Measurements from ENCODE around the gene MACF1.
A peak's percentile ranks its signal among the peaks of the same experiment; 100 is the strongest.

The MACF1 gene

DNA sequence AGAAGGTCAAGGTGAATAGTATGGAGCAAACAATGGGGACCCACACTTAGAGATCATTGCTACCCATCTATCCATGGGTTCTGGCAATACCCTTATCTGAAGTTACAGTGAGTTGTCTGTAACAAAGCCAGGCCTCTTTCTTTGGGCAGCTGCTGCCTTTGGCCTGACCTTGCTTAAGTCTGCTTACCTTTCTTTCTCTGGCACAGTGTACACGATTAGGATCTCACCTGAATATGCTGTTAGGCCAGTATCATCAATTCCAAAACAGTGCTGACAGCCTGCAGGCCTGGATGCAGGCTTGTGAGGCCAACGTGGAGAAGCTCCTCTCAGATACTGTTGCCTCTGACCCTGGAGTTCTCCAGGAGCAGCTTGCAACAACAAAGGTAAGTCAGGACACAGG is 154.0 kb downstream of the MACF1 start:
- Histone ChIP-seq H3K4me1 (peaks cover 0 to 14% (median 4%) of the 10 kb centered on the region in 10 experiments; a peak in 7 of 20 replicates), H3K4me3 (no peak overlapping the region), H3K4me2 (no peak overlapping the region), H3K27ac (no peak overlapping the region), H4K20me1 (peaks cover 0 to 45% (median 9%) of the 10 kb centered on the region in 11 experiments; a peak in 9 of 22 replicates), H3K9ac (no peak overlapping the region), H3K27me3 (no peaks in the 10 kb centered on the region), H3K9me3 (replicated peaks in 1 of 11) (no peaks in the 10 kb centered on the region), H3K36me3 (peaks cover 92 to 100% (median 96%) of the 10 kb centered on the region in 11 experiments)
- TF ChIP-seq Cebpa-rat (IDR thresholded peaks at IDR 0.05), result no peak

DNA sequence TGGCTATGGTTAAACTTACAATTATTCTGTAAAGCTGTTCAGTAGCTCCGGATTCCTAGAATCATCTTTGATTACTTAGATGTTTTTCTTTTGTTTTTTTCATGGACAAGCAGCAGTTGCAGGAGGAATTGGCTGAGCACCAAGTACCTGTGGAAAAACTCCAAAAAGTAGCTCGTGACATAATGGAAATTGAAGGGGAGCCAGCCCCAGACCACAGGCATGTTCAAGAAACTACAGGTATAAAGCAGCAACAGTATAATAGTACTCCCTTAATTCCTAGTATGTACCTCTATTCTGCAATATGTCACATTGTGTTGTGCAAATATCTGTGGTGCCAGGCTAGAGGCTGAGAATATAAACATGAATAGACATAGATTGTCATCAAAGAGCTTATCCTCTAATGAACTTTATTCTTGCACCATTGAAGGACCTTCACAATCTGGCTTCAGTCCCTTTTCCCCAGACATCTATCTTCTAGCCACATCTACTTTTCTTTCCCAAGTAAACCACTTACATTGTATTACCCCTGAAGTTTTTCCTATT is 154.6 kb downstream of the MACF1 start:
- Histone ChIP-seq H3K4me1 (peaks cover 0 to 14% (median 4%) of the 10 kb centered on the region in 10 experiments; a peak in 7 of 20 replicates), H3K4me3 (no peak overlapping the region), H3K27me3 (no peaks in the 10 kb centered on the region), H3K27ac (no peak overlapping the region), H3K9ac (no peak overlapping the region), H3K4me2 (no peak overlapping the region), H4K20me1 (peaks cover 0 to 42% (median 12%) of the 10 kb centered on the region in 11 experiments; a peak in 9 of 22 replicates), H3K36me3 (peaks cover 92 to 100% (median 95%) of the 10 kb centered on the region in 11 experiments), H3K9me3 (replicated peaks in 1 of 11) (no peaks in the 10 kb centered on the region)
- no peak for TF ChIP-seq Cebpa-rat (IDR thresholded peaks at IDR 0.05)

DNA sequence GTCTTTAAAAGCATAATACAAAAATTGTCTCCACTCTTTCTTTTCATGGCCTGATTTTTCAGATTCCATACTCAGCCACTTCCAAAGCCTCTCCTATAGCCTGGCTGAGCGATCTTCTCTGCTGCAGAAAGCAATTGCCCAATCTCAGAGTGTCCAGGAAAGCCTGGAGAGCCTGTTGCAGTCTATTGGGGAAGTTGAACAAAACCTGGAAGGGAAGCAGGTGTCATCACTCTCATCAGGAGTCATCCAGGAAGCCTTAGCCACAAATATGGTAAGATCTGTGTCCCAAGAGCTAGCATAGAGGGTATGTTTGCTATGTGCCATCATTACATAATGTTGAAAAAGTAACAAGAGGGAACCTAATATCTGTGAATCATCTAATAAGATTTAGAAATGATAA is 156.2 kb downstream of the MACF1 start:
- TF ChIP-seq Cebpa-rat (IDR thresholded peaks at IDR 0.05), result peak in 4 of 11 experiments; percentile 42 to 67 (median 50); a peak in 3 of 22 replicates
- Histone ChIP-seq H3K27ac (peak overlapping the region in 7 of 11 experiments; percentile 25 to 68 (median 57); a peak in 10 of 22 replicates), H3K4me1 (peaks cover 0 to 14% (median 4%) of the 10 kb centered on the region in 10 experiments; a peak in 7 of 20 replicates), H3K27me3 (no peaks in the 10 kb centered on the region), H3K4me2 (no peak overlapping the region), H3K36me3 (peaks cover 86 to 100% (median 91%) of the 10 kb centered on the region in 11 experiments), H3K9ac (peak overlapping the region in 1 of 11 experiments; percentile 54; a peak in 2 of 22 replicates), H4K20me1 (peaks cover 0 to 27% (median 12%) of the 10 kb centered on the region in 11 experiments; a peak in 9 of 22 replicates), H3K9me3 (replicated peaks in 1 of 11) (no peaks in the 10 kb centered on the region), H3K4me3 (no peak overlapping the region)

DNA sequence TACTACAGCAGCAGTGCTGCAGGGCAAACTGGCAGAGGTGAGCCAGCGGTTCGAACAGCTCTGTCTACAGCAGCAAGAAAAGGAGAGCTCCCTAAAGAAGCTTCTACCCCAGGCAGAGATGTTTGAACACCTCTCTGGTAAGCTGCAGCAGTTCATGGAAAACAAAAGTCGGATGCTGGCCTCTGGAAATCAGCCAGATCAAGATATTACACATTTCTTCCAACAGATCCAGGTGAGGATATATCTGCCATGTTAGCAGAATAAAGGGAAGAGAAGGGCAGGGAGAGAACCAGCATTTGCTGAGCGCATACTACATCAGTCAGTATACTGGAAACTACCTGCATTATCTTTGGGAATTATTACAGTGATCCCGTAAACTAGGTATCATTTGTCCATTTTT is 157.0 kb downstream of the MACF1 start:
- H3K4me3 ChIP-seq, result no peak overlapping the region
- peak overlapping the region in 8 of 11 experiments; percentile 25 to 68 (median 53); a peak in 14 of 22 replicates for H3K27ac ChIP-seq
- H4K20me1 ChIP-seq, result peaks cover 0 to 27% (median 12%) of the 10 kb centered on the region in 11 experiments; a peak in 9 of 22 replicates
- no peaks in the 10 kb centered on the region for H3K27me3 ChIP-seq
- no peak overlapping the region for H3K4me2 ChIP-seq
- no peaks in the 10 kb centered on the region for H3K9me3 ChIP-seq (replicated peaks in 1 of 11)
- H3K9ac ChIP-seq, result peak overlapping the region in 2 of 11 experiments; percentile 11 to 54; a peak in 2 of 22 replicates
- peaks cover 0 to 14% (median 4%) of the 10 kb centered on the region in 10 experiments; a peak in 7 of 20 replicates for H3K4me1 ChIP-seq
- TF ChIP-seq Cebpa-rat (IDR thresholded peaks at IDR 0.05), result no peak
- peaks cover 86 to 100% (median 90%) of the 10 kb centered on the region in 11 experiments for H3K36me3 ChIP-seq

DNA sequence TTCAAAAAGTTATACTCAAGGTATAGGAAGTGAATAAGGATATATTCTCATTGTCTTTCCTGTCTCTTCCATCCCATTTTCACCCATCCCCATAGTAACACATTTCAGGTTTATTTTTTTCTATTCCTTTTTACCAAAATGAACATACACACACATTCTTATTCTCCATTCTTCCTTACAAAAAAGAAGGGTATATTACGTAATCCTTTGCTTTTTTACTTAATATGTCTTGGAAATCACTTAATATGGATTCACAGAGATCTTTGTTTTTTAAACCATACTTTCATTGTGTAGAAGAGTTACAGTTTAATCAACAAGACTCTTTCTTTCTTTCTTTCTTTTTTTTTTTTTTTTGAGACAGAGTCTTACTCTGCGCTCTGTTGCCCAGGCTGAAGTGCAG is 158.8 kb downstream of the MACF1 start:
- no peaks in the 10 kb centered on the region for H3K27me3 ChIP-seq
- peaks cover 86 to 100% (median 90%) of the 10 kb centered on the region in 11 experiments for H3K36me3 ChIP-seq
- peak in 2 of 11 experiments; percentile 13 to 20; a peak in 1 of 22 replicates for TF ChIP-seq Cebpa-rat (IDR thresholded peaks at IDR 0.05)
- H3K4me1 ChIP-seq, result peaks cover 0 to 14% (median 4%) of the 10 kb centered on the region in 10 experiments; a peak in 7 of 20 replicates
- H4K20me1 ChIP-seq, result peaks cover 0 to 19% (median 6%) of the 10 kb centered on the region in 11 experiments; a peak in 9 of 22 replicates
- no peak overlapping the region for H3K27ac ChIP-seq
- H3K9ac ChIP-seq, result no peak overlapping the region
- no peak overlapping the region for H3K4me3 ChIP-seq
- no peak overlapping the region for H3K4me2 ChIP-seq
- H3K9me3 ChIP-seq (replicated peaks in 1 of 11), result no peaks in the 10 kb centered on the region

DNA sequence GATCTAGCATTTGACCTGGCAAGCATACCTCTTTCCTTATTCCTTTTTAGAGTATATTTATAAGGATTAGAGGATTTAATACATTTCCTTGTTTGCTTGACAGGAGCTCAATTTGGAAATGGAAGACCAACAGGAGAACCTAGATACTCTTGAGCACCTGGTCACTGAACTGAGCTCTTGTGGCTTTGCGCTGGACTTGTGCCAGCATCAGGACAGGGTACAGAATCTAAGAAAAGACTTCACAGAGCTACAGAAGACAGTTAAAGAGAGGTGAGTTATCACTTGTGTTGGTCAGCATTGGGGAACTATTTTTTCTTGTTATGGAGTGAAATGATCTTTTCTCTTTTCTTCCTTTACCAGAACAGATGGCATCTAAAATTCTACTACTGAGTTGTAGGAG is 163.6 kb downstream of the MACF1 start:
- Histone ChIP-seq H3K36me3 (peaks cover 91 to 100% (median 95%) of the 10 kb centered on the region in 11 experiments), H3K4me3 (no peak overlapping the region), H4K20me1 (peaks cover 0 to 5% (median 0%) of the 10 kb centered on the region in 11 experiments; a peak in 3 of 22 replicates), H3K9ac (no peak overlapping the region), H3K9me3 (replicated peaks in 1 of 11) (no peaks in the 10 kb centered on the region), H3K27ac (no peak overlapping the region), H3K4me1 (no peaks in the 10 kb centered on the region), H3K4me2 (no peak overlapping the region), H3K27me3 (no peaks in the 10 kb centered on the region)
- no peak for TF ChIP-seq Cebpa-rat (IDR thresholded peaks at IDR 0.05)

DNA sequence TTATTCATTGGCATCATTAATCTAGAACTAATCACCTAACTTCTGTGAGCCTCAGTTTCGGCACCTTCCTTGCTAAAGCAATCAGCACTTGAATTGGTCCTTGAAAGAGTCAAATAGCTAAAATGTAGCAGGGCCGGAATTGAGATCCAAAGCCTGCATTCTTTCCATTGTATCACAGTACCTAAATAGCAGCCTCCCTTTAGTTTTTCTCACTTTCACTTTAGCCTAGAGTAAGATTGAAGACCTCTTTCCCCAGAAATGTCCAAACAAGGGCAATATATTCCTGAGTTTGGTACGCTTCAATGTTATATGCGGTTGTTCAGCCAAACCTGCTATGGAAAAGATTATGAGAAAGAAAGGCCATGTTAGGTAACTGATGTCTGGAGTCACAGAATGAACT is 165.1 kb downstream of the MACF1 start:
- no peak overlapping the region for H3K4me3 ChIP-seq
- peaks cover 0 to 5% (median 0%) of the 10 kb centered on the region in 11 experiments; a peak in 2 of 22 replicates for H4K20me1 ChIP-seq
- no peak overlapping the region for H3K9ac ChIP-seq
- H3K4me2 ChIP-seq, result no peak overlapping the region
- no peaks in the 10 kb centered on the region for H3K27me3 ChIP-seq
- TF ChIP-seq Cebpa-rat (IDR thresholded peaks at IDR 0.05), result no peak
- H3K27ac ChIP-seq, result no peak overlapping the region
- H3K4me1 ChIP-seq, result no peaks in the 10 kb centered on the region
- H3K36me3 ChIP-seq, result peaks cover 94 to 100% (median 100%) of the 10 kb centered on the region in 11 experiments
- no peaks in the 10 kb centered on the region for H3K9me3 ChIP-seq (replicated peaks in 1 of 11)

DNA sequence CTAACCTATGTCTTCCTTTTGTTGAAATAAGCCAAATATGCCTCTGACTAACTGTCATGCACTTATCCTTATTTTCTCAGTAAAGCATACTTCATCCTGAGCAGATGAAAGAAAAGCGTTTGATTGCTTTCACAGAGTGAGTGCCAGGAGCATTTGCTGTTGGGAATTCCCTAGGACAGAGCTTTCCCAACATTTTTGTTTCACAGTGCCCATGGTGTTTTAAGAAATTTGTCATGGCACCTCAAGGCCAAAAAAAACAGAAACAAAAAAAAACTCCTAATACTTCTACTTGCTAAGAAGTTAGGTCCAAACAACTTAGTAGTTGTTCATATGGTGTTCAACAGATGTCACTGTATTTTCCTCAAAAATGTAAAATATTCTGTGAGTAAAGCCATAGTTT is 166.1 kb downstream of the MACF1 start:
- Histone ChIP-seq H3K9me3 (replicated peaks in 1 of 11) (no peaks in the 10 kb centered on the region), H4K20me1 (no peaks in the 10 kb centered on the region; a peak in 1 of 22 replicates), H3K36me3 (peaks cover 91 to 100% (median 97%) of the 10 kb centered on the region in 11 experiments), H3K27me3 (no peaks in the 10 kb centered on the region), H3K9ac (no peak overlapping the region), H3K4me2 (no peak overlapping the region), H3K4me1 (no peaks in the 10 kb centered on the region), H3K27ac (no peak overlapping the region), H3K4me3 (no peak overlapping the region)
- no peak for TF ChIP-seq Cebpa-rat (IDR thresholded peaks at IDR 0.05)

DNA sequence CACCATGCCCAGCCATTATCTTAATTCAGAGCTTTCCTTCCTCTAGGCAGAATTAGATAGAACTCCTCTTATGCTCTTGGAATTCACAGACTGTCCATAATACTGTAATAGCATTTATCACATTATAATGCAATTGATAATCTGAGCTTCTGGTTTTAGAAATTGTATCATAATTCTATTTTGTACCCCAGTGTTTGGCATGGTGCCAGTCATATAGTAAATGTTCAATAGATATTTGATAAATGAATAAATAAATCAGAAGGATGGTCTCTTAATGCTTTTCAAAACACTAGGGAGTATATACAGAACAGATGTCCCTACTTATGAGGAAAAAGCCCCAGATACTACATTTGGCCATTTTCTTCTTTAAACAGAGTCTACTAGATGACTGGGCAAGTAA is 167.6 kb downstream of the MACF1 start:
- TF ChIP-seq Cebpa-rat (IDR thresholded peaks at IDR 0.05), result no peak
- no peaks in the 10 kb centered on the region for H3K27me3 ChIP-seq
- no peak overlapping the region for H3K4me2 ChIP-seq
- H3K36me3 ChIP-seq, result peaks cover 87 to 100% (median 98%) of the 10 kb centered on the region in 11 experiments
- H3K4me1 ChIP-seq, result no peaks in the 10 kb centered on the region
- no peak overlapping the region for H3K27ac ChIP-seq
- no peak overlapping the region for H3K9ac ChIP-seq
- H3K4me3 ChIP-seq, result no peak overlapping the region
- H3K9me3 ChIP-seq (replicated peaks in 1 of 11), result no peaks in the 10 kb centered on the region
- no peaks in the 10 kb centered on the region; a peak in 1 of 22 replicates for H4K20me1 ChIP-seq

Data from BLaER1 treated with 17β-estradiol and CSF1 and Interleukin-3, amounts not matched to agents 10 nM and 100 nM (cell line).